Thyroid gland (tissue), 4 donors: ENCODE measurements around the gene UNC13D. TPM values are rescaled to one million over a fixed set of nuclear protein-coding genes. Genes with fewer than 3 reads are reported as not detected.
"Not testable (repeated sequence)": the region's sequence is repeated elsewhere in the genome, so short reads cannot be mapped to it uniquely, and the experiment has no call there.

Experiments used
- DNase-seq, 2 donors: peaks; one replicate each; pipeline ENCODE4 v3.0.0-alpha.2; 2019
- H3K27ac ChIP-seq, 3 donors: fragments of 200-600 bp; sonication (generic); 1 replicate in 2 of 3; 2 replicates in 1 of 3; pipeline ENCODE4 v1.5.1; 2016 to 2019; ENCODE audit warnings: mild to moderate bottlenecking in 1 of 3, moderate library complexity in 1 of 3
- H3K27me3 ChIP-seq: fragments of 200-600 bp; sonication (generic); one replicate; pipeline ENCODE4 v1.5.1; 2019
- H3K36me3 ChIP-seq, 2 donors: fragments of 200-600 bp; sonication (generic); one replicate each; pipeline ENCODE4 v1.5.1; 2016 to 2019
- H3K4me1 ChIP-seq, 2 donors: fragments of 200-600 bp; sonication (generic); one replicate each; pipeline ENCODE4 v1.5.1; 2017 to 2019
- H3K4me3 ChIP-seq, 3 donors: fragments of 200-600 bp; sonication (generic); replicated peaks in 1 of 3; 1 replicate in 2 of 3; 2 replicates in 1 of 3; pipeline ENCODE4 v1.5.1; 2016; ENCODE audit warnings: mild to moderate bottlenecking in 1 of 3
- H3K9me3 ChIP-seq: fragments of 200-600 bp; sonication (generic); one replicate; pipeline ENCODE4 v1.5.1; 2017
- POLR2A ChIP-seq, 2 donors: fragments of 450-650 bp; IDR thresholded peaks; one replicate each; pipeline ENCODE4 v1.6.1; 2017; ENCODE audit warnings: antibody characterized with exemption in 2 of 2, mild to moderate bottlenecking in 2 of 2, moderate library complexity in 1 of 2
- WGBS, 2 donors: methylation state at CpG; one replicate each; pipeline ENCODE4 v1.1.5; 2017; 5-methylcytosine and 5-hydroxymethylcytosine counted together
- intact Hi-C: fragments of 100-400 bp; cut with DNase I; formaldehyde crosslinking; loops from one replicate; pipeline ENCODE4 v1.15.1; 2023
- total RNA-seq, 4 donors: library from RNA; depleted of rRNA; stranded (reverse); fragments of >200 nt; gene quantifications; one replicate each; pipeline ENCODE4 v1.2.3, GENCODE V29; 2016
- TF ChIP-seq, protein P1 (sequence below), 6 experiments: fragments of 200-600 bp in 3 of 6; fragments of 450-650 bp in 3 of 6; sonication (generic) in 3 of 6; IDR thresholded peaks; one replicate each; pipeline ENCODE4 v1.5.1; 2016 to 2019; ENCODE audit warnings: antibody characterized with exemption in 6 of 6, mild to moderate bottlenecking in 2 of 6, inconsistent platforms in 1 of 6, moderate library complexity in 1 of 6

Gene UNC13D
- total RNA-seq, 4 donors from 2014 or later = 4.0 to 8.1 (median 5.2) TPM

DNA sequence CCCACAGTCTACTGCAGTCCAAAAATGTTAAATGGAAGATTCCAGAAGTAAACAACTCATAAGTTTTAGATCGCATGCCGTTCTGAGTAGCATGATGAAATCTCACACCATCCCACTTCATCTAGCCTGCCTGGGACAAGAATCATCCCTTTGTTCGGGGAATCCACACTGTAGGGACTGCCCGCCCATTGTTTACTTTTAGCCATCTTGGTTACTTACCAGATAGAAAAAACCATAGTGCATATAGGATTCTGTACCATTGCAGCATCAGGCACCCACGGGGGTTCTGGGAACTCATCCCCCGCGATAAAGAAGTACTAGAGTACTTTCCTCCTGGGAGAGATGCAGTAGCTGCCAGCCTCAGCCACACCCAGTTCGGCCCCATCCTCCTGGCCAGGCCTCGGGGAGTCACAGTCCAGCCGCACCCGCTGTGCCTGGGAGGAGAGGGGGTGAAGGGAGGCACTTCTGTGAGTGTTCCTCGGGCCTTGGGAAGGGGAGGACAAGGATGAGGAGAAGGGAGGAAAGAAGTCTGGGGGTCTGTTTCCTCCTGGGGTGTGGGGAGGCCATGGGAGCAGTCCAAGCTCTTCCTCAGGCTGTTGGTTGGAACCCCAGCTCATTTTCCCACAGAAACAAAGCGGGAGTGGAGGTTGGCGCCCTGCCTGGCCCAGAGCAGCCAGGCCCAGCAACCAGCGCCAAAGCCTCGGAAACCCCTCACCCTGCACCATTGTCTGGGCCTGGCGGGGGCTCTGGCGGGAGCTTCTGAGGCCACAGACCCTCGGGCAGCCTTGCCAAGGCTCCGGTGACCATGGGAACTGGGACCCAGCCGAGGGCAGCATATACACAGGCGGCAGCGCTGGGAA is 25.3 kb upstream of the UNC13D start:
- H3K27ac ChIP-seq = peak overlapping the region; percentile 41 to 74 (median 71)
- DNase-seq = no peak
- TF ChIP-seq, protein P1, sequence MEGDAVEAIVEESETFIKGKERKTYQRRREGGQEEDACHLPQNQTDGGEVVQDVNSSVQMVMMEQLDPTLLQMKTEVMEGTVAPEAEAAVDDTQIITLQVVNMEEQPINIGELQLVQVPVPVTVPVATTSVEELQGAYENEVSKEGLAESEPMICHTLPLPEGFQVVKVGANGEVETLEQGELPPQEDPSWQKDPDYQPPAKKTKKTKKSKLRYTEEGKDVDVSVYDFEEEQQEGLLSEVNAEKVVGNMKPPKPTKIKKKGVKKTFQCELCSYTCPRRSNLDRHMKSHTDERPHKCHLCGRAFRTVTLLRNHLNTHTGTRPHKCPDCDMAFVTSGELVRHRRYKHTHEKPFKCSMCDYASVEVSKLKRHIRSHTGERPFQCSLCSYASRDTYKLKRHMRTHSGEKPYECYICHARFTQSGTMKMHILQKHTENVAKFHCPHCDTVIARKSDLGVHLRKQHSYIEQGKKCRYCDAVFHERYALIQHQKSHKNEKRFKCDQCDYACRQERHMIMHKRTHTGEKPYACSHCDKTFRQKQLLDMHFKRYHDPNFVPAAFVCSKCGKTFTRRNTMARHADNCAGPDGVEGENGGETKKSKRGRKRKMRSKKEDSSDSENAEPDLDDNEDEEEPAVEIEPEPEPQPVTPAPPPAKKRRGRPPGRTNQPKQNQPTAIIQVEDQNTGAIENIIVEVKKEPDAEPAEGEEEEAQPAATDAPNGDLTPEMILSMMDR (IDR thresholded peaks at IDR 0.05) = no peak
- no peak for TF ChIP-seq POLR2A (IDR thresholded peaks at IDR 0.05)
- peaks cover 0 to under 1% of the 10 kb centered on the region in 2 donors for H3K36me3 ChIP-seq
- H3K9me3 ChIP-seq = no peaks in the 10 kb centered on the region
- intact Hi-C loops = no loop called here
- H3K4me3 ChIP-seq = no peak overlapping the region
- peaks cover 14 to 40% of the 10 kb centered on the region in 2 donors for H3K4me1 ChIP-seq
- whole genome bisulfite sequencing, 2 donors = 45 to 68% methylated on average over 15 to 23 of the region's 23 CpGs
- no peaks in the 10 kb centered on the region for H3K27me3 ChIP-seq

DNA sequence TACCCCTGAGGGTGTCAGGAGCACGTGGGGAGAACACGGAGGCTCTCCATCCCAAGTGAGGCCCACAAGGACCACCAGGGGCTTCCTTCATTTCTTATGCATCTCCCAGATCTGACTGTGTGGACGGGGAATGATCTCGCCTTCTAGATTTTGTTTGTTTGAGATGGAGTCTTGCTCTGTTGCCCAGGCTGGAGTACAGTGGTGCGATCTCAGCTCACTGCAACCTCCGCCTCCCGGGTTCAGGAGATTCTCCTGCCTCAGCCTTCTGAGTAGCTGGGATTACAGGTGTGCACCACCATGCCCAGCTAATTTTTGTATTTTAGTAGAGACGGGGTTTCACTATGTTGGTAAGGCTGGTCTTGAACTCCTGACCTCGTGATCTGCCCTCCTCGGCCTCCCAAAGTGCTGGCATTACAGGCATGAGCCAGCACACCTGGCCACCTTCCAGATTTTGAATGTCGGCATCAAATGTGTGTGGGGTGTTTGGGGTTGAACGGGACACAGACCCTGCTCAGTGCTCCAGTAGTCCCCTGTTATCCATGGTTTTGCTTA is 24.6 kb upstream of the UNC13D start:
- WGBS, 2 donors = 90 to 91% methylated on average over 12 of the region's 12 CpGs
- H3K27me3 ChIP-seq, H3K36me3 ChIP-seq, H3K9me3 ChIP-seq, DNase-seq, intact Hi-C loops, H3K4me3 ChIP-seq: not testable (repeated sequence)
- peaks cover 14 to 38% of the 10 kb centered on the region in 2 donors for H3K4me1 ChIP-seq
- peak overlapping the region in 2 of 3 donors; percentile 71 to 74 for H3K27ac ChIP-seq

DNA sequence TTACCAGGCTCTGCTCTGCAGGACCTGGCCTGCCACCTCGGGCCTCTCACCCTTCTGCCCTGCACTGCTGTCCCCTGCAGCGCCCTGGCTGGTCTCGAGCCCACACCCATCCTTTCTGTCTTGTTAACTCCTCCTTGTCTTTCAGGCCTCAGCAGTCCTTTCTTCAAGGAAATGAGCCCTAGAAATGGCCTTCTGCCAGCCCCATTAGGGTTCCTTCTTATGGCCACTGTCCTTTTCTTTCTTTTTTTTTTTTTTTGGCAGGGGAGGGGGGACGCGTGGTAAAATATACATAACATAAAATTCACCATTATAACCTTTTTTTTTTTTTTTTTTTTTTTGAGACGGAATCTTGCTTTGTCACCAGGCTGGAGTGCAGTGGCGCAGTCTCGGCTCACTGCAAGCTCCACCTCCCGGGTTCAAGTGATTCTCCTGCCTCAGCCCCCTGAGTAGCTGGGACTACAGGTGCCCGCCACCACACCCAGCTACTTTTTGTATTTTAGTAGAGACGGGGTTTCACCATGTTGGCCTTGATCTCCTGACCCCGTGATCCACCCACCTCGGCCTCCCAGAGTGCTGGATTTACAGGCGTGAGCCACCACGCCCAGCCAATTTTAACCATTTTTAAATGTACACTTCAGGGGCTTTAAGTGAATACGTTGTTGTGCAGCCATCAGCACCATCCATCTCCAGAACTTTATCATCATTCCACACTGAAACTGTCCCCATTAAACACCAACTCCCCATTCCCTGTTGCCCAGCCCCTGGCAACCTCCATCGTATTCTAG is 21.4 kb upstream of the UNC13D start:
- H3K4me1 ChIP-seq = peaks cover 0 to 17% of the 10 kb centered on the region in 2 donors
- H3K4me3 ChIP-seq, H3K9me3 ChIP-seq, H3K27me3 ChIP-seq, H3K36me3 ChIP-seq, H3K27ac ChIP-seq, intact Hi-C loops, DNase-seq: not testable (repeated sequence)
- 82 to 84% methylated on average over 17 of the region's 17 CpGs for WGBS, 2 donors

DNA sequence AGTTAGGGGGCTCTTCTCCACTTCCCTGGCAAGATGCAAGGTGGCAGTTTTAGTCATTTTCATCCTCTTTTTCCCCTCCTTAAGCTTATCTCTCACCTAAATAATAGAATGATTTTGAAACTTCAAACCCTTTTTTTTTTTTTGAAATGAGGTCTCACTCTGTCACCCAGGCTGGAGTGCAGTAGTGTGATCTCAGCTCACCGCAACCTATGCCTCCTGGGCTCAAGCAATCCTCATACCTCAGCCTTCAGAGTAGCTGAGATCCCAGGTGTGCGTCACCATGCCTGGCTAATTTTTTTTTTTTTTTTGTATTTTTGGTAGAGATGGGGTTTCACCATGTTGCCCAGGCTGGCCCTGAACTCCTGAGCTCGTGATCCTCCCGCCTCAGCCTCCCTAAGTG is 20.7 kb upstream of the UNC13D start:
- H3K4me1 ChIP-seq = peaks cover 0 to 17% of the 10 kb centered on the region in 2 donors
- WGBS, 2 donors = 84 to 85% methylated on average over 4 of the region's 4 CpGs

DNA sequence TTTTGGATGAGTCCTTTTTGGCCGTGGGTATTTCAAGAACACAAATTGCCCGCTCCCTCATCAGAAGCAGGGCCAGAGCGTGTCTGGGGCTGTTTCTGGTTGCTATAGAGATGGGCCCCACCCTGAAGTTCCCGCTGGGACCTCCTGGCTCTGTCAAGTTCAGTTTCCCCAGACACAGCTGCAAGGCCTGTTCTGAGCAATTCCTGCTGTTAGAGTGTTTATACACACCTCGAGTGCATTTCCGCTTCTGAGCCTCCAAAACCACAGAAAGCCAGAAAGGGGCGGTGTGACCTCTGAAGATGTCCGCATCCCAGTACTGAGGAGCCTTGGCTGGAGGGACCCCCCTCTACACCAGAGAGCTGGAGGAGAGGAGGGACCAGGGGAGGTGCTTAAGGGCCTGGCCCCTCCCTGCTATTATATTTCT is 20.3 kb upstream of the UNC13D start:
- Histone ChIP-seq H3K9me3 (no peaks in the 10 kb centered on the region), H3K4me3 (no peak overlapping the region), H3K27ac (peak overlapping the region in 2 of 3 donors; percentile 12 to 26), H3K4me1 (peaks cover 0 to 13% of the 10 kb centered on the region in 2 donors), H3K27me3 (no peaks in the 10 kb centered on the region), H3K36me3 (no peaks in the 10 kb centered on the region)
- intact Hi-C loops = no loop called here
- DNase-seq = no peak
- WGBS, 2 donors = 30 to 53% methylated on average over 5 to 8 of the region's 8 CpGs
- TF ChIP-seq, protein P1 (IDR thresholded peaks at IDR 0.05) = no peak
- no peak for TF ChIP-seq POLR2A (IDR thresholded peaks at IDR 0.05)

More for the DNA sequence above, 20.7 kb upstream of the UNC13D start:
- DNase-seq, intact Hi-C loops, H3K36me3 ChIP-seq, H3K27me3 ChIP-seq, H3K9me3 ChIP-seq, H3K4me3 ChIP-seq: not testable (repeated sequence)
- H3K27ac ChIP-seq = peak overlapping the region in 2 of 3 donors; percentile 12 to 26

- intact Hi-C loops = no loop called here
- no peak for DNase-seq
- no peaks in the 10 kb centered on the region for H3K27me3 ChIP-seq
- TF ChIP-seq POLR2A (IDR thresholded peaks at IDR 0.05) = no peak
- TF ChIP-seq, protein P1 (IDR thresholded peaks at IDR 0.05) = no peak
- no peak overlapping the region for H3K4me3 ChIP-seq
- H3K36me3 ChIP-seq = no peaks in the 10 kb centered on the region
- H3K27ac ChIP-seq = no peak overlapping the region
- 87 to 89% methylated on average over 9 of the region's 9 CpGs for WGBS, 2 donors
- H3K4me1 ChIP-seq = peaks cover 0 to 8% of the 10 kb centered on the region in 2 donors
- H3K9me3 ChIP-seq = no peaks in the 10 kb centered on the region
Measured at GRCh38 chr17:75861927-75862317, 17.7 kb upstream of the UNC13D start.

DNA sequence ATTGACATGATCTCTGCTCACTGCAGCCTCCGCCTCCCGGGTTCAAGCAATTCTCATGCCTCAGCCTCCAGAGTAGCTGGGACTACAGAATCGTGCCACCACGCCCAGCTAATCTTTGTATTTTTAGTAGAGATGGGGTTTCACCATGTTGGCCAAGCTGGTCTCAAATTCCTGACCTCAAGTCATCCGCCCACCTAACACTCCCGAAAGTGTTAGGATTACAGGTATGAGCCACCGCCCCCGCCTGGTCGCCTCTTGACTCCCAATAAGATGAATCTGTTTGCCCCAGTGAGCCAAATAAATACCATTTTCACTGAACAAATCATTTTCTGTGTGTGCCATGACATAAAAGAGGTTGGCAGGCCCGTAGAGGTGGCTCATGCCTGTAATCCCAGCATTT is 15.2 kb upstream of the UNC13D start:
- peak overlapping the region in 2 of 3 donors; percentile 38 to 63 for H3K27ac ChIP-seq

More for the DNA sequence above, 15.2 kb upstream of the UNC13D start:
- H3K27me3 ChIP-seq, DNase-seq, H3K9me3 ChIP-seq, H3K4me1 ChIP-seq, H3K4me3 ChIP-seq, H3K36me3 ChIP-seq, intact Hi-C loops: not testable (repeated sequence)
- WGBS, 2 donors = 83 to 89% methylated on average over 10 of the region's 10 CpGs
